Endothelial cell of umbilical vein (primary cell): ENCODE measurements around the gene BRSK2. TPM values are rescaled to one million over a fixed set of nuclear protein-coding genes. Genes with fewer than 3 reads are reported as not detected.

ENCODE experiments used
- BruUV-seq: library from RNA; stranded (reverse); fragments of 400-500 nt; replicated peaks from 2 replicates; lab custom pipeline; 2021; lab: Mats Ljungman, UMichigan
- CTCF ChIA-PET: fragments of 300-600, 350-600 bp; sonication (Branson Sonifier 250); formaldehyde crosslinking; loops from one replicate; lab custom pipeline; 2021; ENCODE audit warnings: antibody characterized with exemption, inconsistent platforms; lab: Charles Lee
- POLR2A ChIA-PET: fragments of 300-600, 350-600 bp; sonication (Branson Sonifier 250); formaldehyde crosslinking; loops from one replicate; lab custom pipeline; 2021; ENCODE audit warnings: antibody characterized with exemption, inconsistent platforms; lab: Charles Lee
- DNase-seq: peaks from one replicate; pipeline ENCODE4 v3.0.0-alpha.2; 2011; ENCODE audit warnings: low read depth, low spot score
- FAIRE-seq: peaks from 2 replicates; lab custom pipeline; 2011; peaks lifted over from hg19 to GRCh38; lab: Jason Lieb, UNC
- H2AFZ ChIP-seq: 2 replicates; pipeline ENCODE4 v1.6.0; 2012; ENCODE audit warnings: low read depth, low read length, control low read depth, inconsistent platforms
- H3K27ac ChIP-seq: 2 replicates; pipeline ENCODE4 v1.5.1; 2011; ENCODE audit warnings: low read depth, mild to moderate bottlenecking, control low read depth, low read length, moderate library complexity; ENCODE audit not compliant: insufficient read depth
- H3K27me3 ChIP-seq, 2 experiments: 2 replicates each; pipeline versions ENCODE4 v1.6.0 to v1.6.1; 2011; ENCODE audit warnings: low read length in 2 of 2, mixed read lengths in 1 of 2; ENCODE audit not compliant: control insufficient read depth in 2 of 2, insufficient read depth in 2 of 2
- H3K36me3 ChIP-seq, 2 experiments: 2 replicates in 1 of 2; 3 replicates in 1 of 2; pipeline ENCODE4 v1.5.1; 2011; ENCODE audit warnings: low read length in 2 of 2, mild to moderate bottlenecking in 1 of 2, moderate library complexity in 1 of 2; ENCODE audit not compliant: control insufficient read depth in 2 of 2, insufficient read depth in 2 of 2; ENCODE audit errors: extremely low read depth in 1 of 2
- H3K4me1 ChIP-seq: 3 replicates; pipeline ENCODE4 v1.5.1; 2011; ENCODE audit warnings: mild to moderate bottlenecking, low read length; ENCODE audit not compliant: control insufficient read depth, insufficient read depth; ENCODE audit errors: extremely low read depth
- H3K4me2 ChIP-seq: 2 replicates; pipeline ENCODE4 v1.6.1; 2011; ENCODE audit warnings: low read length, control low read depth, mixed read lengths; ENCODE audit not compliant: insufficient read depth
- H3K4me3 ChIP-seq, 3 experiments: fragments of 200-600 bp in 1 of 3; sonication (generic), shearing (Covaris generic) in 1 of 3; replicated peaks in 1 of 3; 2 replicates each; pipeline ENCODE4 v1.5.1; 2011 to 2016; ENCODE audit warnings: control low read depth in 3 of 3, low read length in 3 of 3, mild to moderate bottlenecking in 2 of 3, inconsistent platforms in 1 of 3, low read depth in 1 of 3, moderate library complexity in 1 of 3; ENCODE audit not compliant: insufficient read depth in 1 of 3
- H3K79me2 ChIP-seq: 2 replicates; pipeline ENCODE4 v1.6.0; 2012; ENCODE audit warnings: low read length, inconsistent platforms; ENCODE audit not compliant: control insufficient read depth, insufficient read depth
- H3K9ac ChIP-seq: replicated peaks from 2 replicates; pipeline ENCODE3; 2011; ENCODE audit warnings: low read length, control low read depth; ENCODE audit not compliant: insufficient read depth; ENCODE audit errors: extremely low read depth
- H3K9me1 ChIP-seq: replicated peaks from 3 replicates; pipeline ENCODE4 v1.6.0; 2011; ENCODE audit warnings: mild to moderate bottlenecking, low read length; ENCODE audit not compliant: control insufficient read depth, insufficient read depth; ENCODE audit errors: extremely low read depth
- H3K9me3 ChIP-seq: replicated peaks from 2 replicates; pipeline ENCODE4 v1.5.1; 2012; ENCODE audit warnings: low read length, inconsistent platforms; ENCODE audit not compliant: control insufficient read depth, insufficient read depth
- H4K20me1 ChIP-seq: replicated peaks from 2 replicates; pipeline ENCODE3; 2011; ENCODE audit warnings: mild to moderate bottlenecking, low read length; ENCODE audit not compliant: control insufficient read depth, insufficient read depth; ENCODE audit errors: extremely low read depth
- CTCF ChIP-seq, 2 donors: IDR thresholded peaks; 1 replicate in 1 of 2; 2 replicates in 1 of 2; pipeline ENCODE4 v1.5.1; 2011; ENCODE audit warnings: low read length in 2 of 2, mild to moderate bottlenecking in 2 of 2, moderate library complexity in 2 of 2, control low read depth in 1 of 2, inconsistent platforms in 1 of 2, low read depth in 1 of 2; ENCODE audit not compliant: insufficient read depth in 1 of 2; ENCODE audit errors: extremely low read depth in 1 of 2
- EZH2 ChIP-seq: IDR thresholded peaks from 2 replicates; pipeline ENCODE4 v1.6.1; 2012; ENCODE audit warnings: borderline replicate concordance, low read depth, mild to moderate bottlenecking, moderate library complexity, low read length, inconsistent platforms; ENCODE audit not compliant: severe bottlenecking
- FOS ChIP-seq: IDR thresholded peaks from 2 replicates; pipeline ENCODE4 v1.6.1; 2011; ENCODE audit warnings: mild to moderate bottlenecking, low read length, moderate library complexity, borderline replicate concordance; ENCODE audit not compliant: insufficient read depth
- JUN ChIP-seq: IDR thresholded peaks from 2 replicates; pipeline ENCODE4 v1.6.1; 2011; ENCODE audit warnings: borderline replicate concordance, low read depth; ENCODE audit not compliant: insufficient read length, insufficient read depth
- MAX ChIP-seq: IDR thresholded peaks from 2 replicates; pipeline ENCODE4 v1.6.1; 2011; ENCODE audit not compliant: insufficient read depth, insufficient read length
- POLR2A ChIP-seq: IDR thresholded peaks from 2 replicates; pipeline ENCODE4 v1.6.1; 2012; ENCODE audit warnings: low read depth, mild to moderate bottlenecking, control low read depth, low read length
- POLR2AphosphoS5 ChIP-seq: IDR thresholded peaks from 2 replicates; pipeline ENCODE4 v1.6.1; 2012; ENCODE audit warnings: low read depth, mild to moderate bottlenecking, control low read depth, low read length, moderate library complexity; ENCODE audit not compliant: insufficient read depth
- dilution Hi-C: fragments of 300-500 bp; cut with MboI; formaldehyde crosslinking; loops from one replicate; pipeline ENCODE4 v1.15.0; 2019; ENCODE audit warnings: low sequenced_read_pairs; ENCODE audit not compliant: extremely low pct_ligation_motif_present
- intact Hi-C: fragments of 100-400 bp; cut with micrococcal nuclease; formaldehyde crosslinking; loops from one replicate; pipeline ENCODE4 v1.10.0; 2022
- polyA plus RNA-seq, 4 experiments: library from polyadenylated mRNA; depleted of rRNA in 3 of 4; stranded (reverse) in 3 of 4; unstranded in 1 of 4; fragments of >200 nt; gene quantifications; 2 replicates each; pipeline versions ENCODE4 v1.2.1 to v1.2.3, GENCODE V29; 2011 to 2012; ENCODE audit warnings: missing spikeins in 1 of 4
- total RNA-seq: library from RNA; stranded (reverse); gene quantifications from 2 replicates; pipeline ENCODE4 v1.2.3, GENCODE V29; 2021

The BRSK2 gene
- total and polyA plus RNA-seq, 2 donors (not counting 3 experiments of a cell fraction or from before 2014, with no cell fraction given): 0.08 to 0.20 TPM

- ChIA-PET CTCF (no interaction called here), POLR2A (no interaction called here)
- DNase-seq (no peak), FAIRE-seq (no peak)
- dilution Hi-C loops: no loop called here
- no peaks in the 10 kb centered on the region for H3K36me3 ChIP-seq
- H3K9ac ChIP-seq: no peak overlapping the region
- no peaks in the 10 kb centered on the region for H3K9me1 ChIP-seq
- no peak overlapping the region for H2AFZ ChIP-seq
- H3K4me2 ChIP-seq: no peak overlapping the region
- no TSS peak for BruUV-seq
- TF ChIP-seq MAX (no peak), FOS (no peak), JUN (no peak), POLR2A (no peak), EZH2 (no peak), CTCF (IDR thresholded peaks at IDR 0.05; ENCODE audit: extremely low read depth in 1 of 2, insufficient read depth in 1 of 2, low read depth in 1 of 2, low read length in 2 of 2) (no peak), POLR2AphosphoS5 (no peak)
- H3K4me1 ChIP-seq: no peaks in the 10 kb centered on the region
- H3K27ac ChIP-seq: no peak overlapping the region
- H3K27me3 ChIP-seq: no peaks in the 10 kb centered on the region
- H3K9me3 ChIP-seq: no peaks in the 10 kb centered on the region
- H4K20me1 ChIP-seq: no peaks in the 10 kb centered on the region
- H3K4me3 ChIP-seq: no peak overlapping the region
- intact Hi-C loops: no loop called here
- H3K79me2 ChIP-seq: no peaks in the 10 kb centered on the region
Observed at GRCh38 chr11:1455032-1455762, 65.5 kb downstream of the BRSK2 start.
